T-helper 2 cell treated with Interferon-gamma antibody and Interleukin-4, amounts not matched to agents 5 μg/mL and 100 μg/mL, for 36 hours (primary cell): ENCODE results near the gene OTX1.

Experiments used
- DNase-seq: peaks from one replicate; pipeline ENCODE4 v3.0.0; 2021; ENCODE audit warnings: low spot score
- H3K27ac Mint-ChIP-seq: one replicate; pipeline ENCODE4 v1.8.0; 2021; ENCODE audit warnings: mild to moderate bottlenecking, mixed read lengths
- H3K27me3 Mint-ChIP-seq: one replicate; pipeline ENCODE4 v1.8.0; 2021; ENCODE audit warnings: low read depth, mixed read lengths
- H3K36me3 Mint-ChIP-seq: one replicate; pipeline ENCODE4 v1.8.0; 2021; ENCODE audit warnings: low read depth, mixed read lengths
- H3K4me1 Mint-ChIP-seq: one replicate; pipeline ENCODE4 v1.8.0; 2021; ENCODE audit warnings: low read depth, mixed read lengths
- H3K4me3 Mint-ChIP-seq: one replicate; pipeline ENCODE4 v1.8.0; 2022; ENCODE audit warnings: mild to moderate bottlenecking, moderate library complexity, mixed read lengths
- H3K9me3 Mint-ChIP-seq: one replicate; pipeline ENCODE4 v1.8.0; 2021; ENCODE audit warnings: mixed read lengths

Gene OTX1

DNA sequence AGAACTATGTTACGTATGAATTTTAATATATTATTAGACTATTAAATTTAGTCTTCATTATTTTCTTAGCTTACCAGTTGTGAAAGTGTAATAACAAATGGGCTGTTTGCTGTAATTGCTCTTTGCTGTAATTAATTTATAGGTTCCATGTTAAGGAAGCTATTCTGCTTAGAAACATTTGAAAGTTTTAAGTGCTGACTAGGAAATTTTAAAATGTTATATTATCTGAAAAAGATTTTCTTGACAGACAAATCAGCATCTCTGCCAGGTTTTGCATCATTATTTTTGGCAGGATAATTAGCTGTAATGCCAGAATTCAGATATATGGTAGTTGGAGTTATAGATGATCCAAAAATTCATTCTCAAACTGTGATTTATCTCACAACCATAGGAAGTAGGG is 42.2 kb downstream of the OTX1 start:
- no peak overlapping the region for H3K27ac Mint-ChIP-seq
- DNase-seq, result no peak
- no peaks in the 10 kb centered on the region for H3K9me3 Mint-ChIP-seq
- no peaks in the 10 kb centered on the region for H3K27me3 Mint-ChIP-seq
- no peaks in the 10 kb centered on the region for H3K4me1 Mint-ChIP-seq
- no peak overlapping the region for H3K4me3 Mint-ChIP-seq
- H3K36me3 Mint-ChIP-seq, result no peaks in the 10 kb centered on the region

DNA sequence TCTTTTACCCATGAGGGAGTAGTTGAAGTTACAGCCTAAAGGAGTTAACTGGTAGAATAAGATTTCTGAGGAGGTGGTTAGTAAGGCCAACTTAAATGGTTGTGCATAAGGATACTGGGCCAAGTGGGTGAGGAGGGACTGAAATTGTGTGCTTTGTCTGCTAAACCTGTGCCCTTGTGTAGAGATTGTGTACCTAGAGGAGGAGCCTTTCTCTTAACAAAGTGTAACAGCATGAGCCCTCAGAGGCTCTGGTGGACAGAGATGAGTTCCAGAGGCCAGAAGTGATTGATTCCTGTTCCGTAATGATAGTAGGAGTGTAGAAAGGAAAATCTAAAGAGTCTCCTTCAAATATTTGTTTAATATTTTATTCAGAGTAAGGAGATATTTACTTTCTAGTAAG is 42.9 kb downstream of the OTX1 start:
- H3K36me3 Mint-ChIP-seq, result no peaks in the 10 kb centered on the region

DNA sequence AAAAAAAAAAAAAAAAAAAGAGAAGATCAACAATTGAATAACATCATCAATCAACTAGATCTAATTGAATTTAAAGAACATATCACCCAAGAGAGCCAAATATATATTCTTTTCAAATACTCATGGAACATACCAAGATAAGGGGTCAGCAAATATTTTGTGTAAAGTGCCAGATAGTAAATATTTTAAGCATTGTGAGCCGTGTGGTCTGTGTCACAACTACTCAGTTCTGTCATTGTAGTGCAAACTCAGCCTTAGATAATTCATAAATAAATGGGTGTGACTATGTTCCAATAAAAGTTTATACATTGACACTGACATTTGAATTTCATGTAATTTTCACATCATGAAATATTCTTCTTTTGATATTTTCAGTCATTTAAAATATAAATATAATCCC is 45.9 kb downstream of the OTX1 start:
- Mint-ChIP-seq H3K4me3 (no peak overlapping the region), H3K36me3 (no peaks in the 10 kb centered on the region), H3K9me3 (no peaks in the 10 kb centered on the region), H3K27me3 (no peaks in the 10 kb centered on the region), H3K27ac (no peak overlapping the region), H3K4me1 (no peaks in the 10 kb centered on the region)
- DNase-seq, result no peak

More for the DNA sequence above, 42.9 kb downstream of the OTX1 start:
- no peaks in the 10 kb centered on the region for H3K4me1 Mint-ChIP-seq
- H3K4me3 Mint-ChIP-seq, result no peak overlapping the region
- no peaks in the 10 kb centered on the region for H3K27me3 Mint-ChIP-seq
- DNase-seq, result no peak
- no peak overlapping the region for H3K27ac Mint-ChIP-seq
- no peaks in the 10 kb centered on the region for H3K9me3 Mint-ChIP-seq

DNA sequence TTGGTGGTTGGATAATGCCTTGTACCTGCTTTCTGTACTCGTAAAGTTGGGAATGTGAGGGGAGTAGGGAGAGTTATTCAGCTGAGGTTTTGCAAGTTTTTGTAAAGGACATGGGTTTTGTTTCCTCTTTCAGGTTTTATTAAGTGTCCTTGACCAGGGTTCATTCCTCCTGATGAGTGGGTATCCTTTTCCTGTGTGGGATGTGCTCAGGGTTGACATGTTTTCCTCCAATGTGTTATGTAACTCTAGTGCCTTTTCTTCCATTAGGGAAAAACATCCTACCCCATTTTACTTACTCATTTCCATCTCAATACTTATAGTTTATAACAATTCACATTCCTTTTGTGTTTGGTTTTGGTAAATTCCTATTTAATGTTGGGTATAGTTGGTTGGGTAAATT is 48.4 kb downstream of the OTX1 start:
- Mint-ChIP-seq H3K9me3 (no peaks in the 10 kb centered on the region), H3K36me3 (no peaks in the 10 kb centered on the region), H3K4me1 (no peaks in the 10 kb centered on the region), H3K4me3 (no peak overlapping the region), H3K27ac (no peak overlapping the region), H3K27me3 (no peaks in the 10 kb centered on the region)
- DNase-seq, result no peak

DNA sequence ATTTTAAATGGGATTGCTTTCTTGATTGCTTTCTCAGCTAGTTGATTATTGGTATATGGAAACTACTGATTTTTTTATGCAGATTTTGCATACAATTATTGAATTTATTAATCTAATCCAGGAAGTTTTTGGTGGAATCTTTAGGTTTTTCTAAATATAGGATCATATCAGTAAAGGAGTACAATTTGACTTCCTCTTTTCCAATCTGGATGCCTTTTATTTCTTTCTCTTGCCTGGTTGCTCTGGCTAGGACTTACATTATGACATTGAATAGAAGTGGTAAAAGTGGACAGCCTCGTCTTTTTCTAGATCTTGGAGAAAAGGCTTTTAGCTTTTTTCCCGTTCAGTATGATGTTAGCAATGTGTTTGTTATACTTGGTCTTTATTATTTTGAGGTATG is 51.3 kb downstream of the OTX1 start:
- Mint-ChIP-seq H3K4me1 (no peaks in the 10 kb centered on the region), H3K27me3 (no peaks in the 10 kb centered on the region), H3K36me3 (no peaks in the 10 kb centered on the region), H3K4me3 (no peak overlapping the region), H3K27ac (no peak overlapping the region), H3K9me3 (peaks cover 5% of the 10 kb centered on the region)
- no peak for DNase-seq

DNA sequence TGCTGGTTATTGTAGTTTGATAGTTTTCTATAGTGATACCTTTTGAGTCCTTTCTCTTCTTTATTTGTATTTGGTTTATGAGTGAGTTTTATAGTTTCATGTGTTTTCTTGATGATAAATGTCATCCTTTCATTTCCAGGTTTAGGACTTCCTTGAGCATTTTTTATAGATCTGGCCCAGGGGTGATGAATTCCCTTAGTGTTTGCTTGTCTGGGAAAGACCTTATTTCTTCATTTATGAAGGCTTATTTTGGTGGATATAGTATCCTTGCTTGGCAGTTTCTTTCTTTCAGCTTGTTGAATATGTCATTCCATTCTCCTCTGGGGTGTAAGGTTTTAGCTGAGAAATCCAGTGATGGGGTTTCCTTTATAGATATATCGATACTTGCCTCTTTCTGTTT is 53.9 kb downstream of the OTX1 start:
- Mint-ChIP-seq H3K4me3 (no peak overlapping the region), H3K9me3 (peaks cover 5% of the 10 kb centered on the region), H3K36me3 (no peaks in the 10 kb centered on the region), H3K4me1 (no peaks in the 10 kb centered on the region), H3K27ac (no peak overlapping the region), H3K27me3 (no peaks in the 10 kb centered on the region)
- DNase-seq, result no peak
